Measurements from ENCODE around the gene RETREG3.
"Not testable (repeated sequence)": the region's sequence is repeated elsewhere in the genome, so short reads cannot be mapped to it uniquely, and the experiment has no call there.

The RETREG3 gene

GRCh38 chr17:42612013-42612412 is 2.8 kb upstream of the RETREG3 start:
- no peaks in the 10 kb centered on the region for H3K9me3 ChIP-seq (ENCODE audit: low read length)
- H3K9me2 ChIP-seq (ENCODE audit: low read depth, low read length) = no peaks in the 10 kb centered on the region
- no peak overlapping the region for H3K9ac ChIP-seq (ENCODE audit: low read length)
- no peaks in the 10 kb centered on the region for H3K27me3 ChIP-seq (ENCODE audit: insufficient read depth, low read length)
- no peaks in the 10 kb centered on the region for H4K20me1 ChIP-seq (ENCODE audit: insufficient read depth, low read length)
- H3F3A ChIP-seq (ENCODE audit: insufficient read depth, low read length) = no peaks in the 10 kb centered on the region
- peaks cover 23% of the 10 kb centered on the region for H3K79me2 ChIP-seq (ENCODE audit: insufficient read depth, low read length)
- no peak for TF ChIP-seq EZH2 (IDR thresholded peaks at IDR 0.05; ENCODE audit: borderline replicate concordance, low read length)
- TF ChIP-seq CTCF (IDR thresholded peaks at IDR 0.05; ENCODE audit: low read length) = no peak
- no peak overlapping the region for H3K4me2 ChIP-seq (ENCODE audit: low read length)
- no peak overlapping the region for H3K4me3 ChIP-seq (ENCODE audit: low read depth, low read length, poor library complexity, severe bottlenecking)
- no peak overlapping the region for H3K27ac ChIP-seq (ENCODE audit: low read depth, low read length, poor library complexity, severe bottlenecking)
- H3K4me1 ChIP-seq (ENCODE audit: insufficient read depth, low read length, severe bottlenecking) = peaks cover 16% of the 10 kb centered on the region
- H2AFZ ChIP-seq (ENCODE audit: low read length) = no peak overlapping the region
- peaks cover 45% of the 10 kb centered on the region for H3K36me3 ChIP-seq (ENCODE audit: insufficient read depth, low read length)

- H3K9ac ChIP-seq (ENCODE audit: low read length) = peak overlapping the region; percentile 87
- peaks cover 42% of the 10 kb centered on the region for H3K79me2 ChIP-seq (ENCODE audit: insufficient read depth, low read length)
- not testable (repeated sequence) for H3K9me3 ChIP-seq (ENCODE audit: low read length); H2AFZ ChIP-seq (ENCODE audit: low read length); H3K27me3 ChIP-seq (ENCODE audit: insufficient read depth, low read length); H3K9me2 ChIP-seq (ENCODE audit: low read depth, low read length); H4K20me1 ChIP-seq (ENCODE audit: insufficient read depth, low read length); H3F3A ChIP-seq (ENCODE audit: insufficient read depth, low read length)
- peak overlapping the region; percentile 68 for H3K4me2 ChIP-seq (ENCODE audit: low read length)
- peaks cover 34% of the 10 kb centered on the region for H3K36me3 ChIP-seq (ENCODE audit: insufficient read depth, low read length)
- H3K4me1 ChIP-seq (ENCODE audit: insufficient read depth, low read length, severe bottlenecking) = peaks cover 35% of the 10 kb centered on the region
- H3K27ac ChIP-seq (ENCODE audit: low read depth, low read length, poor library complexity, severe bottlenecking) = peak overlapping the region; percentile 19
- H3K4me3 ChIP-seq (ENCODE audit: low read depth, low read length, poor library complexity, severe bottlenecking) = peak overlapping the region; percentile 81
Measured at GRCh38 chr17:42609814-42610801, 934 bp upstream of the RETREG3 start.

GRCh38 chr17:42608305-42609181 is 631 bp downstream of the RETREG3 start:
- H3K4me1 ChIP-seq (ENCODE audit: insufficient read depth, low read length, severe bottlenecking) = peaks cover 51% of the 10 kb centered on the region
- TF ChIP-seq EZH2 (IDR thresholded peaks at IDR 0.05; ENCODE audit: borderline replicate concordance, low read length) (no peak), CTCF (IDR thresholded peaks at IDR 0.05; ENCODE audit: low read length) (no peak)
- H3K9me2 ChIP-seq (ENCODE audit: low read depth, low read length) = no peaks in the 10 kb centered on the region
- H3K9me3 ChIP-seq (ENCODE audit: low read length) = no peaks in the 10 kb centered on the region
- H3F3A ChIP-seq (ENCODE audit: insufficient read depth, low read length) = peaks cover 11% of the 10 kb centered on the region
- peak overlapping the region; percentile 81 for H3K4me3 ChIP-seq (ENCODE audit: low read depth, low read length, poor library complexity, severe bottlenecking)
- H3K27me3 ChIP-seq (ENCODE audit: insufficient read depth, low read length) = no peaks in the 10 kb centered on the region
- H3K4me2 ChIP-seq (ENCODE audit: low read length) = peak overlapping the region; percentile 79
- peaks cover 56% of the 10 kb centered on the region for H3K79me2 ChIP-seq (ENCODE audit: insufficient read depth, low read length)
- H3K36me3 ChIP-seq (ENCODE audit: insufficient read depth, low read length) = peaks cover 21% of the 10 kb centered on the region; the same call in 1 of the 2 replicates
- H3K9ac ChIP-seq (ENCODE audit: low read length) = peak overlapping the region; percentile 85
- H4K20me1 ChIP-seq (ENCODE audit: insufficient read depth, low read length) = no peaks in the 10 kb centered on the region
- H2AFZ ChIP-seq (ENCODE audit: low read length) = no peak overlapping the region
- peak overlapping the region; percentile 81 for H3K27ac ChIP-seq (ENCODE audit: low read depth, low read length, poor library complexity, severe bottlenecking)
